Measurements from ENCODE around the gene DTNA. TPM values are rescaled to one million over a fixed set of nuclear protein-coding genes. Genes with fewer than 3 reads are reported as not detected.

Gene DTNA
- total RNA-seq, 1 donor from 2014 or later: 140 TPM

DNA sequence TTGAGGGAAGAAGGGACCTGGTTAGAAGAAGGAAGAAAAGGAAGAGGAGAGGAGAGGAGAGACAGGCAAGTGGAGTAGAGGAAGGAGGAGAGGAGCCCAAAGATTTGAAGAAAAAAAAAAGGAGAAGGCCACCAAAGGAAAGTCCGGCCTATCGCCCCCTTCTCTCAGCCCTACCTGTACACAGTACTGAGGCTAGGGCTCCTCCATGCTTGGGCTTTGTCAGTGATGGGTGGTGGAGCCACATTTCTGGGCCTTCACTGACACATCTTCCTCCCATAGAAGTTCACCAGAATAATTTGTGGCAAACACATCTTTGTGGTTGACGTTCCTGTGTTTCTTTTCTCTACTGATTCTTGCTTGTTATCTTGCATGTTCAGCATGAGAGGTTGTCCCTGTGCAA, 125.4 kb downstream of the DTNA start:
- no peak for ATAC-seq
- intact Hi-C loops (cut with micrococcal nuclease): no loop called here
- DNase-seq: no peak

- ATAC-seq (peak; percentile 90), DNase-seq (no peak)
- intact Hi-C loops (cut with micrococcal nuclease): no loop called here
These were observed 127.7 kb downstream of the DTNA start for GRCh38 chr18:34837769-34838272.

GRCh38 chr18:34838669-34839068, 128.6 kb downstream of the DTNA start:
- no peak for DNase-seq
- intact Hi-C loops (cut with micrococcal nuclease): no loop called here
- peak; percentile 83 for ATAC-seq

DNA sequence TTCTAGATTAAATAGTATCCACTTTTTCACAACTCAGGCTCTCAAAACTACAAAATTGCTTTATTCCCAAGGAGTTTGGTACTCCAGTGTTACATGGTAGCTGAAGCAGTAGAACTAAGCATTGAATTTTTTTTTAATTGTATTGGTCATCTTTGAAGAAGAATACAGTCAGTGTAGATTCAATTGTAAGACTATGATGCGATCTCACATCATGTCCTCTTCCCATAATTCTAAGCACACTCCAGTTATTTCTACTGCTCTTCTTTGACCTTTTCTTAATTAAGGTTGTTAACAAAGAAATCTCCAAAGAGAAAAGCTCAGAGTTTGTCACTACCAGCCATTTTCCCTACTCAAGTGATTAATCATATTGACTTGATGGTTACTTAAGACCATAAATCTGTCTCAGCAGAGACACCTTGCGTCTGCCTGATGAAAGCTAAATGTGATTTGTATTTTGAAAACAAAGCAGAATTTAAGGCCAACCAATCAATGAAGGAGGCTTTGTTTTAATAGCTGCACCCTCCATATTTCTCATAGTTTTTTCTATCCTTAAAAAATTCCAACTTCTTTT, 130.2 kb downstream of the DTNA start:
- DNase-seq (no peak), ATAC-seq (no peak)
- intact Hi-C loops (cut with micrococcal nuclease): no loop called here

- intact Hi-C loops (cut with micrococcal nuclease): no loop called here
- no peak for DNase-seq
- ATAC-seq: no peak
These were observed 131.8 kb downstream of the DTNA start for GRCh38 chr18:34841891-34842290.

DNA sequence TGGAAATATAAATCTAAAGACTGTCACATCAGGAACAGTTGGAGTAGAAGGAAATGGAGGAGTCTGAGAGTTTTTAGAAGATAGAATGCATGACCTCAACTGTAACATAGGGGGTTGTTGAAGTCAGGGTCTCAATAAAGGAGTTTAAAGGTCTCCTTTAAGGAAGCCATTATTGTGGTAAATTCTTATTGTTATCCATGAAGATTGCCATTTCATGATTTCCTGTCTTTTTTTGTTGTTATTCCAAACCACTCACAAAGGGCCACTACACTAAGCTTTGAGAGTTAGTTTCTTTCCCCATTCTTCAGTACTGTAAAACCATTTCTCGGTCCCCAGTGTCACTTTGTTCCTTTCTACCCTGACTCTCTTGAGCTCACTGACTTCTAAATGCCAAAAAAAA, 134.0 kb downstream of the DTNA start:
- ATAC-seq: no peak
- intact Hi-C loops (cut with micrococcal nuclease): no loop called here
- no peak for DNase-seq

DNA sequence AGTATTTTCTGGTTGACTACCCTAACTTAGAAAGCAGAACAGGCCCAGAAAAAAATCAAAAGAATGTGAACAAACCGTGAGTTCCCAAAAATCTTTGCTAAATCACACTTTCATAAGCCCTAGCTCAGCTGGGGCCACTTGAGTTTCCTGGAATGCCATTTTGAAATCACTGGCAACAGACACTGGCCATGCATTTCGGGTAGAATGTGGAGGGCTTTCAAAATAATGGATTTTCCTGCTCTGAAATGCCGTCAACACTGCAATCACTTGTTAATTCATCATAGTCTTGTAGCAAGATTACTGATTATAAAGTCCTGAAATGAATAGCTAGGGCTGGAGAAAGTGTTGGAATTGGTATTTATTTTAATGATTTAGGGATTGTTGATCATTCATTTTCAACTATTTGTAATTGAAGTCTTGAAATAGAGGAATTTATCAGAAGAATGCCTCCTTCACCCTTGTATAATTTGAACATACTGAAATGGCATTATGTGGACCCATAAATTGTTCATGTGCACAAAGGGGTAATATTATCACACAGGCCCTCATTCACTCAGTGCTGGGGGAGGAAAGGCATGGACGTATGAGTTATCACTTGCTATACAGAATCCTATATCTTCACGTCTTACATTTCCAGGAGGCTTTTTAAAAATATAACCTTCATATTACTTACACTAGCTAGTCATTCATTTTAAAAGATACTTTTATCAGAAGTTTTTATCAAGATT, 134.8 kb downstream of the DTNA start:
- DNase-seq (no peak), ATAC-seq (no peak)
- intact Hi-C loops (cut with micrococcal nuclease): no loop called here

GRCh38 chr18:34847408-34847807, 137.3 kb downstream of the DTNA start:
- intact Hi-C loops (cut with micrococcal nuclease): no loop called here
- DNase-seq: no peak
- no peak for ATAC-seq

DNA sequence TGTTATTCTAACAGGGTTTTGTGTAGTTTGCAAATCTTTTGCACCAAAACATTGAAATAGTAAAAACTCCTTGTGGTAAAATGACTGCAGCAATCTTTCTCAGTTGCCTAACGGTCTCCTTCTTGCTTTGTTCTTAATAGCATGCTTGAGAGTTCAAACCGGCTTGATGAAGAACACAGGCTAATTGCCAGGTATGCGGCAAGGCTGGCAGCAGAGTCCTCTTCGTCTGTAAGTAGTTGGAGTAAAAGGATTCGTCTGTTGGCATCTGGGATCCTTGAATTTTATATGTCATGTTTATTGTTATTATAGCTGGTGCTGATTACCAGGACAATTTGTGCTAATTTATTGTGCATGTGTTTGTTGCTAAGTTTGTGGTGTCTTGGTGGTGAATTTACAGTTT, 138.1 kb downstream of the DTNA start:
- no peak for DNase-seq
- ATAC-seq: no peak
- intact Hi-C loops (cut with micrococcal nuclease): no loop called here

DNA sequence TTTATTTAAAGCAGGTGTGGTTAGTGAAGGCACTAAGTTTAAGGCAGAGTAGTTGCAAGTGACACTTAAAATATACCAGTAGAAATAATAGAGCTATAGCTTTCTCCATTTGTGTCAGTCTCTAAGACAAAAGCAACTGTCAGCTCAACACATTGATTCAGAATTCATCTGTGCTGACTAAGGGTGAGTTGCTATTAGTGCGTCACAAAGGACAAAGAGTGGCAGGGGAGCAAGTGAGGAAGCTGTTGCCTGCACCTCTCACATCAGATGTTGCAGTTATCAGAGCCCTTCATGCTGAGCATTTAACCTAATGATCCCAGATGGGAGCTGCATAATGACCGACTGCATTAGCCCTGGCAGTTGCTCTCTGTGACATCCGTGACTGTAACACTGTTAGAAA, 138.6 kb downstream of the DTNA start:
- intact Hi-C loops (cut with micrococcal nuclease): no loop called here
- no peak for DNase-seq
- ATAC-seq: no peak

DNA sequence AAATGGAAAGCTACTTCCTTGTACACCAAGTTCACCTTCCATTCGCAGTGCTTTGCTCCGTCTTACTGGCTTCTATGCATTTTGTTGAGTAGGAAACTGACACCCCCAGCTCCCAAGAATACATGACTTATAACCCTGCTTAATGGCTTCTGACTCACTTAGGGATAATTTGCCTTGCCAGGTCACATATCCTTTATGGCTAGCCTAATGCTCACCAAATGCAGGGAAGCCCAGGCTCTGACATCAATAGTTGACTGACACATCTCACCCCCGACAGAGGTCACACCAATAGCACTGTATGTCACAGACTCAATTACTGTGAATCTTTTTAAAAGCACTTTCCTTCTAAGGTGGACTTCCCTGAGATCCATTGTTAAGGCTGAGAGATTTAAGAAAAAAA, 147.2 kb downstream of the DTNA start:
- intact Hi-C loops (cut with micrococcal nuclease): no loop called here
- ATAC-seq (no peak), DNase-seq (no peak)

DNA sequence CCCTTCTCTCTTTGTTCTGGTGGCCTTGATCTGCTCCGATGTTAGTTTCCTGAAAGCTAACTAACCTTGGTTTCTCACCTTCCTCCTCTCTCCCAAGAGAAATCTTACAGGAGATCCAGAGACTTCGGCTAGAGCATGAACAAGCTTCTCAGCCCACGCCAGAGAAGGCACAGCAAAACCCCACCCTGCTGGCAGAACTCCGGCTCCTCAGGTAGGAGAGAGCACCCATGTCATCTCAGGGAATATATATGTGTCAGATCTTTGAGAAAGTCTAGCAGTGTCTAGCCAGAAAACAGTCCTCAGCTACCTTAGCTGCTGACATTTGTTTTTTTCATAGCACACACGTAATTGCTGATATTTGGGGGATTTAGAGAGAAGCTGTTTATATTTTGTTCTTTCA, 148.1 kb downstream of the DTNA start:
- ATAC-seq: no peak
- intact Hi-C loops (cut with micrococcal nuclease): no loop called here
- DNase-seq: no peak

DNA sequence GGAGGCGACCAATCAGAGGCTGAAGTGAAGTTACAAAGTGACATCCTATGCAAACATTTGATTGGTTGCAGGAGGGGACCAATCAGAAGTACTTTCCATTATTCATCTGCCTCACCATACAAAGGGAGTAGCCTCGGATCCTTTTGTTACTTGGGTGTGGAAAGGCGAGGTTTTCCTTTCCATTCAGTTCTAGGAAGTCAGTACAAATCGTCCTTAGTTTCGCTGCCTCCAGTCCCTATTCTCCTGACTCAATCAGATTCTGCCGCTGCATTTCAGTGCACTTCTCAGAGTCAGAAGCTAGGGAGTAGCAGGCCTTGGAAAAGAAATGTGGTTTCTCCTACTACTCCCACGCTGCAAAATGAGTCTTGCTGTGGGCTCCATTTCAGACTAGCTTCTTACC, 149.4 kb downstream of the DTNA start:
- ATAC-seq (no peak), DNase-seq (no peak)
- intact Hi-C loops (cut with micrococcal nuclease): no loop called here

GRCh38 chr18:34862561-34862960, 152.5 kb downstream of the DTNA start:
- intact Hi-C loops (cut with micrococcal nuclease): no loop called here
- DNase-seq (no peak), ATAC-seq (no peak)

DNA sequence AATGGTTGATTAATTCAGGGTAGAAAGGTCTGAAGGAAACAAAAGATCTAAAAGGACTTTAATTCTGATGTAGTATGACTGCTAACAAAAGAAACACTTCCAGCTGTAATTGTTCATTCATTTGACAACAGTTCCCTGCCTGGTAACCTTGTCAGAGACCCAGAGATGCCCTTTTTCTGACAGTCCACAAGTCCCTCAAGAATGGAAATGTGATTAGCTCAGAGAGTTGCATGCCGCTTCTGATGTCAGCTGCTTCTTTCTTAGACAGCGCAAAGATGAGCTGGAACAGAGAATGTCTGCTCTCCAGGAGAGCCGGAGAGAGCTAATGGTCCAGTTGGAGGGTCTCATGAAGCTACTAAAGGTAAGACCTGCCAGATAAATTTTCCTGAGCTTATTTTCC, 153.6 kb downstream of the DTNA start:
- ATAC-seq (no peak), DNase-seq (no peak)
- intact Hi-C loops (cut with micrococcal nuclease): no loop called here

DNA sequence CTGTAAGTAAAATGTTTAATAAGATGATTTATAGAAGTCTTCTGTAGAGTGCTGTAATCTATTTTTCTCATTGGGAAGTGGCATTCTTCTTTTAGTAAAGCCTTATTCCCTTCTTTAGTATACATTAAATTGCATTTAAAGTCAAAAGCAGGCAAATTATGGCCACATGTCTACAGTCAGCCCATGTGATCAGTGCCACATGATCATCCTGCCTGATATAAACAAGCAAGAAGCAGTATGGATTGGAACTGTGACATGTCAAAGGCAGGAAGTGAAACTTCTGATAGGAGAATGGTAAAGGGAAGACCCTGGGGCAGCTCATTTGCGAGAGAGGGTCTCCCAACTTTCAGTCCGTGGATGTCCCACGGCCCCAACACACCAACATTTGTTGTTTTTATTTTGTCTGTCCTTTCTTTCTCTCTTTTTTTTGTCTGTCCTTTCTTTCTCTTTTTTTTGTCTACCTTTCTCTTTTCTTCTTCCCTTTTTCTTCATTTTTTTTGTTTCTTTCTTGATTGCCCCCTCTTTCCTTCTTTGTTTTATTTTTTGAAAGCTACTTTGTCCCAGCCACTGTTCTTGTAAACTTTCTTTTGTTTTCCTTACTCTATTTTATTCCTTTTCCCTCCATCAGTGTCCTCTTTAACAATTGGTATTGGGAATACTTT, 154.9 kb downstream of the DTNA start:
- intact Hi-C loops (cut with micrococcal nuclease): no loop called here
- ATAC-seq (no peak), DNase-seq (no peak)

DNA sequence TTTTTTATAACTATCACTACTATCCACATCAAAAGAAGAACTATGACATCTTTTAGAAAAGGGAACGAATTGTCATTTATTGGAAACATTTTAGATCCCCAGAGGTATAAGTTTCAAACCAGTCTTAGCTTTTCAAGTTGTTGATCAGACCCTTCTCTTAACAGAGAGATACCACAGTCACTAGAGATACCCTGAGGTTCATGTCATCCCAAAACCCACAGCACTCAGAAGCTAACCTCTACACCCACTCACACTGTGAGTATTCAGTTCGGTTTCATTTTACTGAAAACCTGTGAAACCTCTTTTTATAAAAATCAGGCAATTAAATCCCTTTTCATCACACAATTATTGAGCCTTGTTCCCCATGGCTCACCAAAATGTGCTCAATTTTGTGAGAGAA, 156.2 kb downstream of the DTNA start:
- no peak for ATAC-seq
- intact Hi-C loops (cut with micrococcal nuclease): no loop called here
- no peak for DNase-seq

DNA sequence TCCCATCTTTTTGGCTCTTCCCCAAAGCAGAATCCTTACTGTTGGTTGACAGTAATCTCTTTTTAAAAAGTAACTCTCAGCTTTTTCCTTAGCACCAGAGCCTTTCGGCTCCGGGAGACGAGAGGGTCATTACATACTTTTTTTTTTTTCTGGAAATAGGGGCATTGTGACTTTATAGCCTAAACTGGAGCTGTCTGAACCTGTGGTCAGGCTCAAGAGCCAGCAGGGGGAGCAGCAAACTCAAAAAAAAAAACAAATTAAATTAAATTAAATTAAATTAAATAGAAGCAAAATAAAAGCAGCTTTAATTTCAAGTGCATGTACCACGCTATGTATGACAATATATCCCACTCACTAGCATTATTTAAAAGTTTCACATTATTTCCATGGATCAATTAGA, 156.6 kb downstream of the DTNA start:
- ATAC-seq: no peak
- intact Hi-C loops (cut with micrococcal nuclease): no loop called here

GRCh38 chr18:34867520-34867919, 157.4 kb downstream of the DTNA start:
- intact Hi-C loops (cut with micrococcal nuclease): no loop called here
- ATAC-seq (peak; percentile 65), DNase-seq (peak; percentile 27)

More for the DNA sequence above, 156.6 kb downstream of the DTNA start:
- DNase-seq: no peak

DNA sequence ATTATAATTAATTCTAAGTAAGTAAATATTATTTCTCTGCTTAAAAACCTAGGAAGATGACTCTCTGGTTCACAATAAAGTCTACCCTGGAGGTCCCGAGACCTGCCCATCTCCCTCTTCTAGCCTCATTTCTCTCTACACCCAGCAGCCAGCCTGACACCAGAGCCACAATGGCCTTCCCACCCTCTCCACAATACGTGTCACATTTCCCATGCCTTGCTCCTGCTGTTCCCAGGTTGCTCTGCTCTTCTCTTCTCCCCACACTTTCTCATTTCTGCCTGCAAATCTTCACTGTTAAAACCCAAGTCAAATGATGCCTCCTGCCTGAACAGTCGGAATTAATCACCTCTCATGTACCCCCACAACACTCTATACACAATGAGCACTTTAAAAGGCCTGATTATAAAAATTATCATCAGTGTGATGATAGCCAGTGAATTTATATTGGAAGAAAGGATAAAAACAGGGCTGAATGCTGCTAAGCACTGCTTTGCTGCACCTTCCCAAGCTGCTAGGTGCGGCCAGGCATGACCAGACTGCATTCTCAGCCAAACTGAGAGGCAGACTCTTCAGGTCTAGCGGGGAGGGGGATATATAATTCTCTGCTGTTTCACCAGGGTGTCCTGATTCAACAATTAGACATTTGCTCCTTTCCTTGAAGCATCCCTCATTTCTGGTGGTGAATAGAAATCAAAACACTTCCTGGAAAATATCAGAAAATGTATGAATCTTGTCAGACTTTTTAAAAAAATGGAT, 160.6 kb downstream of the DTNA start:
- intact Hi-C loops (cut with micrococcal nuclease): no loop called here
- DNase-seq (no peak), ATAC-seq (no peak)
